ENCODE results near the gene TAGLN.

TAGLN gene

DNA sequence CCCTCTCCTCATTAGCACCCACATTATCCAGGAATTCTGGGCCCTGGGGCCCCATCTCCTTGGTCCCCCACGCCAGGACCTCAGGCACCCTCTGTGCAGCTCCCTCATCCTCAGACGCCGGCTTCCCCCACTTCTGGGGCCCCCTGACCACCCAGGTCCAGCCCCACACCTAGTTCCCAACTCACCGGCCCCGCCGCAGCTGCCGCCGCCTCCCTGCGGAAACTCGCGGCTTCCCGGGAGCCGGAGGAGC is 32.6 kb downstream of the TAGLN start, which contains the start of gene PCSK7:
PCSK7 (minus strand) TSS at position 232 of the 250 bp plus-strand sequence. CDS start 2,229 bp downstream, outside the sequence.
- Histone ChIP-seq H3K9ac (peak within 1 kb of the TSS; percentile 79; the same call in 1 of the 2 replicates), H3K27me3 (ENCODE audit: insufficient read depth, low read depth) (no peaks in the 10 kb centered on the region), H3K79me2 (ENCODE audit: insufficient read depth, low read depth) (peaks cover 11% of the 10 kb centered on the region; the same call in 1 of the 2 replicates), H4K20me1 (ENCODE audit: insufficient read depth) (no peaks in the 10 kb centered on the region), H3K4me3 (IDR thresholded peaks at IDR 0.05; ENCODE audit: insufficient read depth, low read depth, low read length) (no peak within 1 kb of the TSS), H2AFZ (ENCODE audit: low read depth) (peak within 1 kb of the TSS; percentile 76), H3K36me3 (ENCODE audit: insufficient read depth) (no peaks in the 10 kb centered on the region), H3K4me1 (ENCODE audit: low read depth, poor library complexity, severe bottlenecking) (peaks cover 13% of the 10 kb centered on the region), H3K4me2 (peak within 1 kb of the TSS; percentile 72), H3K27ac (peak within 1 kb of the TSS; percentile 40; the same call in 1 of the 2 replicates)
- TF ChIP-seq, protein P1, sequence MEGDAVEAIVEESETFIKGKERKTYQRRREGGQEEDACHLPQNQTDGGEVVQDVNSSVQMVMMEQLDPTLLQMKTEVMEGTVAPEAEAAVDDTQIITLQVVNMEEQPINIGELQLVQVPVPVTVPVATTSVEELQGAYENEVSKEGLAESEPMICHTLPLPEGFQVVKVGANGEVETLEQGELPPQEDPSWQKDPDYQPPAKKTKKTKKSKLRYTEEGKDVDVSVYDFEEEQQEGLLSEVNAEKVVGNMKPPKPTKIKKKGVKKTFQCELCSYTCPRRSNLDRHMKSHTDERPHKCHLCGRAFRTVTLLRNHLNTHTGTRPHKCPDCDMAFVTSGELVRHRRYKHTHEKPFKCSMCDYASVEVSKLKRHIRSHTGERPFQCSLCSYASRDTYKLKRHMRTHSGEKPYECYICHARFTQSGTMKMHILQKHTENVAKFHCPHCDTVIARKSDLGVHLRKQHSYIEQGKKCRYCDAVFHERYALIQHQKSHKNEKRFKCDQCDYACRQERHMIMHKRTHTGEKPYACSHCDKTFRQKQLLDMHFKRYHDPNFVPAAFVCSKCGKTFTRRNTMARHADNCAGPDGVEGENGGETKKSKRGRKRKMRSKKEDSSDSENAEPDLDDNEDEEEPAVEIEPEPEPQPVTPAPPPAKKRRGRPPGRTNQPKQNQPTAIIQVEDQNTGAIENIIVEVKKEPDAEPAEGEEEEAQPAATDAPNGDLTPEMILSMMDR (conservative IDR thresholded peaks at IDR 0.05; ENCODE audit: low read depth, low read length), result no peak

DNA sequence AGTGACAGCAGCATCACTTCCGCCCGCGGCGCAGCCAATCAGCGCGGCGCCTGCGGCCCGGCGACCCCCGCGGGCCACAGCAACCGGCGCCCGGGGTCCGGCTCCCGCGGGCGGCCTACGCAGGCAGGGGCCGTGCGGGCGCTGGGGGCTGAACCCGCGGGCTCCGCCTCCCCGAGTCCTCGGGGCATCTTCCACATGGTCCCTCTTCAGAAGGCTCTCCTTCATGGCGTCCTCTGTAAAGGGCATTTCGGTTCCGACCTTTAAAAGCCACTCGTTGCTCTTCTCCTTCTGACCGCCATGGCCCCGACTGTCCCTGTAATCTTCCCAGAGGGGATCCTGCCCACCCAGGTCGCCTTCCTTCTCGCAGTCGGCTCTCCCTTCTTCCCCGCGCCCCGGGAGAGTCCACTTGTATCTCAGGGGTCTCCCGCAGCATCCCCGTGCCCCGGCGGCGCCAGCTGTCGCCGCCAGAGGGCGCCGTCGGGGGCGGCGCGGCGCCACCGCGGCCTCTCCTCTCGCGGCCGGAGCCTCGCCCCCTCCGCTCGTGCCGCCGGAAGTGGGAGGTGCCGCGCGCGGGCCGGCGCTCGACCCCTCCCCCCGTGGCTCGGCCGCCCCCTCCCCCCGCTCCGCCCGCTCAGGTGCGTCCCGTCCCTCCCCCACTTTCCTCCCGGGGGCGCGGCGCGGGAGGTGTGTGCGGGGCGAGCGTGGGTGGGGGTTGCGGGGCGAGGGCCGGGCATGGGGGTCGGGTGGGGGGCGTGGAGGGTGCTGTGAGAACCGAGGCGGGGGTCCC is 33.1 kb downstream of the TAGLN start, which contains the start of gene RNF214:
RNF214 (plus strand) TSS at position 580 of the 787 bp plus-strand sequence. CDS start 1,602 bp downstream, outside the sequence.
- Histone ChIP-seq H3K9ac (peak within 1 kb of the TSS; percentile 79; the same call in 1 of the 2 replicates), H3K27me3 (ENCODE audit: insufficient read depth, low read depth) (no peaks in the 10 kb centered on the region), H3K27ac (peak within 1 kb of the TSS; percentile 40; the same call in 1 of the 2 replicates), H2AFZ (ENCODE audit: low read depth) (peak within 1 kb of the TSS; percentile 76), H4K20me1 (ENCODE audit: insufficient read depth) (no peaks in the 10 kb centered on the region), H3K4me1 (ENCODE audit: low read depth, poor library complexity, severe bottlenecking) (peaks cover 13% of the 10 kb centered on the region), H3K4me2 (peak within 1 kb of the TSS; percentile 72), H3K79me2 (ENCODE audit: insufficient read depth, low read depth) (peaks cover 11% of the 10 kb centered on the region; the same call in 1 of the 2 replicates), H3K36me3 (ENCODE audit: insufficient read depth) (no peaks in the 10 kb centered on the region), H3K4me3 (IDR thresholded peaks at IDR 0.05; ENCODE audit: insufficient read depth, low read depth, low read length) (no peak within 1 kb of the TSS)
- TF ChIP-seq, protein P1 (conservative IDR thresholded peaks at IDR 0.05; ENCODE audit: low read depth, low read length), result peak; percentile 72

DNA sequence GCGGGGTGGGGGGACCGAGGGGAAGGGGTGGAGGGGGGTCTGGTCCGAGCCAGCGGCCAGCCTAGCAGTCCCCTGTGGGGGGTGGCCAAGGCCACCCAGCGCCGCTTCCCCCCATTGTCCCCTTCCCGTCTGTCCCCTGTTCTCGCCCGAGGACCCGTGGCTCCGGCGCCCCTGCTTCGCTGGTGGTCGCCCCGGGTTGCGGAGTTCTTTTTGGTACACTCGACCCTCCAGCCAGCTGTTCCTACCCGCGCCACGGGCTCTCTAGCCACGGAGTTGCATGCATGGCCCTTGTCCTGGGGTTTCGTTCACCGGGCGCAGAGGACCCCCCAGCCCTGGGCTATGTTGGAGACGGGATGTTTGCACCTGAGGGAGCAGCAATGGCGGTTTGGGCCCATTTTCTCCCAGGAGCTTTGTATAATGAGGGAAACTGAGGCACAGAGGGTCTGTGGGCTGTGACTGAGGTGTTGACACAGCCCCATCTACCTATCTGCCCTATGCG is 33.8 kb downstream of the TAGLN start:
- TF ChIP-seq, protein P1 (conservative IDR thresholded peaks at IDR 0.05; ENCODE audit: low read depth, low read length), result no peak
- Histone ChIP-seq H3K4me2 (peak overlapping the region; percentile 57; the same call in 1 of the 2 replicates), H3K9ac (peak overlapping the region; percentile 39; the same call in 1 of the 2 replicates), H2AFZ (ENCODE audit: low read depth) (peak overlapping the region; percentile 57; the same call in 1 of the 2 replicates), H3K4me3 (IDR thresholded peaks at IDR 0.05; ENCODE audit: insufficient read depth, low read depth, low read length) (no peak overlapping the region), H3K4me1 (ENCODE audit: low read depth, poor library complexity, severe bottlenecking) (peaks cover 13% of the 10 kb centered on the region), H3K36me3 (ENCODE audit: insufficient read depth) (no peaks in the 10 kb centered on the region), H3K27ac (no peak overlapping the region), H3K79me2 (ENCODE audit: insufficient read depth, low read depth) (peaks cover 11% of the 10 kb centered on the region; the same call in 1 of the 2 replicates), H3K27me3 (ENCODE audit: insufficient read depth, low read depth) (no peaks in the 10 kb centered on the region), H4K20me1 (ENCODE audit: insufficient read depth) (no peaks in the 10 kb centered on the region)

DNA sequence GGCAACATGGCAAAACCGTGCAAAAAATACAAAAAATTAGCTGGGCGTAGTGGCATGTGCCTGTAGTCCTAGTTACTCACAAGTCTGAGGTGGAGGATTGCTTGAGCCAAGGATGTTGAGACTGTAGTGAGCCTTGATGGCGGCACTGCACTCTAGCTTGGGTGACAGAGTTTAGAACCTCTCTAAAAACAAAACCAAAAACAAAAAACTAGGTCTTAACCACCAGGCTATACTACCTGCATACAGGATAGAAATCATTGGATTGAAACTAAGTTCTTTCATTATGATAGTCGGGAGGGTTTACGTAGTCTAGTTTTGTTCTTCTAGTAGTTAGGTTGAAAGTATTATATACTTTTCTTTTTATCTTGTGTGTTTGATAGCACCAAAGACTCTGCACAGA is 39.1 kb downstream of the TAGLN start:
- no peaks in the 10 kb centered on the region for H3K36me3 ChIP-seq (ENCODE audit: insufficient read depth)
- H3K4me3 ChIP-seq (IDR thresholded peaks at IDR 0.05; ENCODE audit: insufficient read depth, low read depth, low read length), result no peak overlapping the region
- no peaks in the 10 kb centered on the region for H3K27me3 ChIP-seq (ENCODE audit: insufficient read depth, low read depth)
- H2AFZ ChIP-seq (ENCODE audit: low read depth), result no peak overlapping the region
- H3K9ac ChIP-seq, result no peak overlapping the region
- no peaks in the 10 kb centered on the region for H3K79me2 ChIP-seq (ENCODE audit: insufficient read depth, low read depth)
- H3K27ac ChIP-seq, result no peak overlapping the region
- no peaks in the 10 kb centered on the region for H4K20me1 ChIP-seq (ENCODE audit: insufficient read depth)
- TF ChIP-seq, protein P1 (conservative IDR thresholded peaks at IDR 0.05; ENCODE audit: low read depth, low read length), result no peak
- peaks cover 4% of the 10 kb centered on the region for H3K4me1 ChIP-seq (ENCODE audit: low read depth, poor library complexity, severe bottlenecking)
- no peak overlapping the region for H3K4me2 ChIP-seq
